Measurements from ENCODE around the gene LRRC27. TPM values are rescaled to one million over a fixed set of nuclear protein-coding genes. Genes with fewer than 3 reads are reported as not detected.

LRRC27 gene
- total and polyA plus RNA-seq, 10 donors, result 6.1 to 29.9 (median 16.6) TPM

GRCh38 chr10:132407846-132408278 lies 75.9 kb downstream of the LRRC27 start:
- no peaks in the 10 kb centered on the region for H3K27me3 ChIP-seq (replicated peaks in 1 of 7)
- peaks cover 47 to 100% (median 86%) of the 10 kb centered on the region in 6 donors for H3K4me1 ChIP-seq
- intact Hi-C loops (cut with DNase I; ENCODE audit: low total_unique reads), result no loop called here
- peak overlapping the region; percentile 72 to 99 (median 85) for H3K27ac ChIP-seq
- H3K9me3 ChIP-seq, result no peaks in the 10 kb centered on the region
- 13 to 23% (median 16%) methylated on average over 17 of the region's 17 CpGs; no CpG with 5 or more reads in 1 of the 5 donors for WGBS, 5 donors
- peak in 4 of 11 experiments; percentile 13 to 27 (median 18) for TF ChIP-seq CTCF (IDR thresholded peaks at IDR 0.05 in 8 of 11, conservative IDR thresholded peaks at IDR 0.05 in 3 of 11)
- peak; percentile 46 to 80 (median 80) for TF ChIP-seq POLR2AphosphoS5 (IDR thresholded peaks at IDR 0.05)
- no peak for TF ChIP-seq POLR2A (IDR thresholded peaks at IDR 0.05)
- DNase-seq, result peak; percentile 91
- peak overlapping the region in 4 of 8 donors; percentile 9 to 52 (median 17) for H3K4me3 ChIP-seq
- peaks cover 3 to 72% (median 28%) of the 10 kb centered on the region in 6 donors for H3K36me3 ChIP-seq

GRCh38 chr10:132408367-132408781 lies 76.4 kb downstream of the LRRC27 start:
- Histone ChIP-seq H3K4me3 (peak overlapping the region in 4 of 8 donors; percentile 9 to 52 (median 17)), H3K4me1 (peaks cover 50 to 100% (median 87%) of the 10 kb centered on the region in 6 donors), H3K27ac (peak overlapping the region; percentile 72 to 99 (median 85)), H3K27me3 (replicated peaks in 1 of 7) (no peaks in the 10 kb centered on the region), H3K9me3 (no peaks in the 10 kb centered on the region), H3K36me3 (peaks cover 3 to 70% (median 28%) of the 10 kb centered on the region in 6 donors)
- DNase-seq, result no peak
- WGBS, 5 donors, result 7 to 20% (median 16%) methylated on average over 12 to 20 of the region's 20 CpGs
- intact Hi-C loops (cut with DNase I; ENCODE audit: low total_unique reads), result no loop called here
- TF ChIP-seq POLR2AphosphoS5 (IDR thresholded peaks at IDR 0.05) (peak in 1 of 3 donors; percentile 4), POLR2A (IDR thresholded peaks at IDR 0.05) (no peak), CTCF (IDR thresholded peaks at IDR 0.05 in 8 of 11, conservative IDR thresholded peaks at IDR 0.05 in 3 of 11) (no peak)

DNA sequence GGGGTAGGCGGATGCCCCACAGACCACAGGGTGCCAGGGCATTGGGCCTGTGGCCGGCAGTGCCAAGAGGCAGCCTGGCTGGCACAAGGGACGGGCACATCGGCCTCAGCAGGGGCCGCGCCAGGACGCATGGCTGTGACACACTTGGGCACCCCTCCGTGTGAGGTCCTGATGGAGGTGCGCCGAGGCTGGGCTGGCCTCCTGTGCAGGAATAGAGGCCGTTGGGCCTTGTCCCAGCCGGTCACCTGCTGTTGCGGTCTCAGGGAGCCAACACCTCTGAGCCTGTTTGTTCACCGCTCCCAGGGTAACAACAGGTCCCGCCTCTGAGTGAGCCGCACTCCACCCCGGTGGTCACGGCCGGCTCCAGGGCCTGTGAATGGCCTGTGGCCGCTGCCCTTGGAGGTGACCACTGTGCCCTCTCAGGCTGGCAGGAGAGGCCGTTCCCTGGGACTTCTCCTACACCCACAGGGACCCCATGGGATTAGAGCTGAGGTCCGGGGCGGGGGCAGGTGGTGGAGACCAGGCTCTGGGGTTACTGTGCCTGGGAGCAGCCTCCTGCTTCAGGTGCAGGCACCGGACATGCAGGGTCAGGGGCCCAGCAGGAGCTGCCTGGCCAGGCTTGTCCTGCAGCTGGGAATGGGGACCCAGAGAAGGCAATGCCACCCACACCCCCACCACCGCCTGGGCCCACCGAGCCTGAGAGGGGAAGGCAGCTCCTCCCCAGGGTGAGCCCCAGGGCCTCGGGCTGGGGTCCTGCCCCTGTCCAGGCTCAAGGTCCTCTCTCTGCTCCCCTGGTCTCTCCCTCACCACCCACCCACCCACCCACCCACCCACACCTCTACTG lies 77.1 kb downstream of the LRRC27 start:
- intact Hi-C loops (cut with DNase I; ENCODE audit: low total_unique reads), result no loop called here
- DNase-seq, result no peak
- Histone ChIP-seq H3K4me1 (peaks cover 55 to 100% (median 89%) of the 10 kb centered on the region in 6 donors), H3K27me3 (replicated peaks in 1 of 7) (no peaks in the 10 kb centered on the region), H3K9me3 (no peaks in the 10 kb centered on the region), H3K27ac (peak overlapping the region; percentile 72 to 99 (median 85)), H3K36me3 (peaks cover 3 to 70% (median 28%) of the 10 kb centered on the region in 6 donors), H3K4me3 (peak overlapping the region in 3 of 8 donors; percentile 9 to 52 (median 16))
- TF ChIP-seq POLR2A (IDR thresholded peaks at IDR 0.05) (no peak), CTCF (IDR thresholded peaks at IDR 0.05 in 8 of 11, conservative IDR thresholded peaks at IDR 0.05 in 3 of 11) (no peak), POLR2AphosphoS5 (IDR thresholded peaks at IDR 0.05) (peak in 1 of 3 donors; percentile 12)
- 63 to 78% (median 71%) methylated on average over 8 to 27 of the region's 27 CpGs for WGBS, 5 donors

GRCh38 chr10:132409667-132410028 lies 77.7 kb downstream of the LRRC27 start:
- Histone ChIP-seq H3K4me1 (peaks cover 58 to 100% (median 91%) of the 10 kb centered on the region in 6 donors), H3K9me3 (no peaks in the 10 kb centered on the region), H3K27me3 (replicated peaks in 1 of 7) (no peaks in the 10 kb centered on the region), H3K27ac (peak overlapping the region in 5 of 8 donors; percentile 79 to 99 (median 93)), H3K36me3 (peaks cover 3 to 70% (median 23%) of the 10 kb centered on the region in 6 donors), H3K4me3 (no peak overlapping the region)
- intact Hi-C loops (cut with DNase I; ENCODE audit: low total_unique reads), result no loop called here
- no peak for TF ChIP-seq POLR2AphosphoS5 (IDR thresholded peaks at IDR 0.05)
- TF ChIP-seq POLR2A (IDR thresholded peaks at IDR 0.05), result no peak
- TF ChIP-seq CTCF (IDR thresholded peaks at IDR 0.05 in 8 of 11, conservative IDR thresholded peaks at IDR 0.05 in 3 of 11), result no peak
- no peak for DNase-seq
- 74 to 87% (median 81%) methylated on average over 4 of the region's 4 CpGs for whole genome bisulfite sequencing, 5 donors

Data from spleen (tissue), 11 donors.